AG09309 (cell line): Measurements from ENCODE around the gene ZNF497.

ENCODE experiments used
- DNase-seq: peaks from one replicate; pipeline ENCODE4 v3.0.0-alpha.2; 2010; ENCODE audit warnings: low read depth
- H3K4me3 ChIP-seq: 2 replicates; pipeline ENCODE4 v1.5.1; 2011; ENCODE audit warnings: mild to moderate bottlenecking, low read depth, low read length, moderate library complexity; ENCODE audit not compliant: control insufficient read depth
- CTCF ChIP-seq: IDR thresholded peaks from 2 replicates; pipeline ENCODE4 v1.5.1; 2011; ENCODE audit warnings: mild to moderate bottlenecking, low read depth, low read length, inconsistent platforms; ENCODE audit not compliant: insufficient read depth, control insufficient read depth; ENCODE audit errors: missing control alignments

The ZNF497 gene

GRCh38 chr19:58364146-58364545 lies 1.6 kb upstream of the ZNF497 start:
- DNase-seq, result no peak
- no peak for TF ChIP-seq CTCF

GRCh38 chr19:58361900-58362271 lies 665 bp downstream of the ZNF497 start:
- TF ChIP-seq CTCF, result peak; percentile 10
- no peak for DNase-seq
- H3K4me3 ChIP-seq, result peak overlapping the region; percentile 72

More at GRCh38 chr19:58364146-58364545, 1.6 kb upstream of the ZNF497 start:
- no peak overlapping the region for H3K4me3 ChIP-seq

DNA sequence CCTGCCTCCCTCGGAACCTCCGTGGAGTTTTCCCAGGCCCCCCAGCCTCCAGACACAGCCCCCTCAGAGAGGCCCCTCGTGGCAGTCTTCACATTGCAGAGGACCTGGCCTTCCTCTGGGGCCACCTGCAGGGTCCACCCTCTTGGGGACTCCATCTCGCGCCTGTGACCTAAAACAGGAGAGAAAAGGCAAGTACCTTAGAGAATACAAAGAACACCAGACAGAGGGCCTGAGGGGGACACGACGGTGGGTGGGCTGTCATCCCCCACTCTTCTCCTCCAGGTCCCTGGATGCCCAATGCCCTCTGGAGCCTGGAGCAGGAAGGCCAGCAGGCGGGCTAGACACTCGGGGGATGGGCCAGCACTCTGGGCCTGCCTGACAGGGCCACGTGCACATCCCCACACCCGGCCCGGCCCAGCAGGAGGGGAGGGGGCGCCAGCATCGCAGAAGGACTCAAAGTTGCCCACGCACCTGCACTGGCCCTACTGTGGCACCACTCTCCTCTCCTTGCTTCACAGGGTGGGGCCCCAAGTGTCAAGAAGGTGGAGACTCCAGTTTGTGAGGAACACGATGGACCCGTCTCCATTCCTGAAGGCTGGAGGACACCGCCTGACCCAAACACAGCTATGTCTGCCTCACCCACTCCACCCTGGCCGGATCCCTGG lies 4.9 kb downstream of the ZNF497 start:
- no peak overlapping the region for H3K4me3 ChIP-seq
- TF ChIP-seq CTCF, result no peak
- DNase-seq, result no peak

- TF ChIP-seq CTCF, result no peak
- DNase-seq, result no peak
- H3K4me3 ChIP-seq, result no peak overlapping the region
Measured at GRCh38 chr19:58356766-58357480, 5.6 kb downstream of the ZNF497 start.

DNA sequence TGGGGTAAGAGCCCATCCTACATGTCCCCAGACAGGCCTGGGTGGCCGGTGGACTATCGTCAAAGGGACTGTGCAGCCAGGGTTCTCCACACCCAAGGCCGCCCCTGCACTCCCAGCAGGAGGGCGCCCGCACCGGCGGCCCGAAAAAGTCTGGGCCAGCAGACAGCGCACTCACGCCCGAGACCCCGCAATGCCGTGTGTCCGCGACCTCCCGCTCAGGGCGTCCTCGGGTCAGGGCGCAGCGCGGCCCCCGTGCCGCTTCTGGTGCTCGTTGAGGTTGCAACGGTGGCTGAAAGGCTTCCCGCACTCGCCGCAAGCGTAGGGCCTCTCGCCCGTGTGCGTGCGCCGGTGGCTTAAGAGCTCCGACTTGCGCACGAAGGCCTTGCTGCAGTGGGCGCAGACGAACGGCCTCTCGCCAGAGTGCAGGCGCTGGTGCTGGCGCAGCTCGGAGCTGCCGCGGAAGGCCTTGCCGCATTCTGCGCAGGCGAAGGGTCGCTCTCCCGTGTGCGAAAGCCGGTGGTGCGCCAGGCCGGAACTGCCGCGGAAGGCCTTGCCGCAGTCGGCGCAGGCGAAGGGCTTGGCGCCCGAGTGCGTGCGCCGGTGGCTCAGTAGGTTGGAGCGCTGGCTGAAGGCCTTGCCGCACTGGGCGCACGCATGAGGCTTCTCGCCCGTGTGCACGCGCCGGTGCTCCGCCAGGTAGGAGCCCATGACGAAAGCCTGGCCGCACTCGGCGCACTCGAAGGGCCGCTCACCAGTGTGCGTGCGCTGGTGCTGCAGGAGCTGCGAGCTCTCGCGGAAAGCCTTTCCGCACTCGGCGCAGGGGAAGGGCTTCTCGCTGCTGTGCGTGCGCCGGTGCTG lies 6.4 kb downstream of the ZNF497 start:
- TF ChIP-seq CTCF, result no peak
- H3K4me3 ChIP-seq, result no peak overlapping the region
- no peak for DNase-seq

DNA sequence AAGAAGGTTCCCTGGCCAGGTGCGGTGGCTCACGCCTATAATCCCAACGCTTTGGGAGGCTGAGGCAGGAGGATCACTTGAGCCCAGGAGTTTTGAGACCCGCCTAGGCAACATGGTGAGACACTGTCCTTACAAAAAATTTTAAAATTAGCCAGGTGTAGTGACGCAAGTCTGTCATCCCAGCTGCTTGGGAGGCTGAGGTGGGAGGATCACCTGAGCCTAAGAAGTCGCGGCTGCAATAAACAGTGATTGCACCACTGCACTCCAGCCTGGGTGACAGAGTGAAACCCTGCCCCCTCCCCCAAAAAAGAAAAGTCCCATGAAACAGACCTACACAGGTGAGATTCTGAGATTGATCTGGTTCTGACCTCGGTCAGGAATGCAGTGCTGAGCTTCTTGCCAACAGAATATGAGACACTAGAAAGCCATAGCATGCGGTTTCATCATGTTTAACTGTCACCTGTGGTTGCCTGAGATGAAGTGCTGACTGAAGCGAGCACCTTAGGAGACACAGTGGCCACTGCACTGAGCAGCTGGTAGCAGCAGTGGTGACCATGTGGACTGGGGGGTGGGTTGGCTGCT lies 7.2 kb downstream of the ZNF497 start:
- TF ChIP-seq CTCF, result no peak
- no peak for DNase-seq
- H3K4me3 ChIP-seq, result no peak overlapping the region
